HG03469 (cell line): Measurements from ENCODE around the gene PIM2.

Experiments used
- ATAC-seq: cut with Tn5 transposase; IDR thresholded peaks from one replicate; pipeline ENCODE4 v1.9.1; 2021; ENCODE audit warnings: mild to moderate bottlenecking, moderate library complexity, moderate number of reproducible peaks; ENCODE audit not compliant: unreplicated experiment

The PIM2 gene

DNA sequence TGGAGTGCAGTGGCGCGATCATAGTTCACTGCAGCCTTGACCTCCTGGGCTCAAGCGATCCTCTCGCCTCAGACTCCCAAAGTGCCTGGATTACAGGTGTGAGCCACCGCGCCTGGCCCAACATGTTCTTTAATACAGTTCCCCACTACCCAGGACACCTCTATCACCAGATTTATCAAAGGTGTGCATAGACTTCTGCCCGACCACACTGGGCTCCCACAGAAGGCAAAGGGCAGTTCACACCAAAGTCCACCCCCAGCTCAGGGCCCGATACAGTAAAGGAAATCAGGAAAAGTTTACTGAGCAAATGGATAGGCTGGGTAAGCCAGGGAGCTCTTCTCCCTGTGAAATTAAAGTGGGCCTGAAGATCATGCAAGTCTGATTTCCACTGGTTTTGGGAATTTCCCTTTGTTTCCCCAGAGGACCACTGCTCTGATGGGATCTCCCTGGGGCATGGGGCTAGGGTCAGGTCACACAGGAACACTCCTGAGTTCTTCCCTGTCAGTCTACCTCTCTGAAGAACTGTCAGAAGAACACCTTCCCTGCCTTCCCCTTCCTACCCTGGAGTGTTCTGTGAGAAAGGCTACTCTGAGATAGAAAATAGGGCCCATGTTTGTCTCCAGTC is 17.7 kb upstream of the PIM2 start:
- no peak for ATAC-seq

DNA sequence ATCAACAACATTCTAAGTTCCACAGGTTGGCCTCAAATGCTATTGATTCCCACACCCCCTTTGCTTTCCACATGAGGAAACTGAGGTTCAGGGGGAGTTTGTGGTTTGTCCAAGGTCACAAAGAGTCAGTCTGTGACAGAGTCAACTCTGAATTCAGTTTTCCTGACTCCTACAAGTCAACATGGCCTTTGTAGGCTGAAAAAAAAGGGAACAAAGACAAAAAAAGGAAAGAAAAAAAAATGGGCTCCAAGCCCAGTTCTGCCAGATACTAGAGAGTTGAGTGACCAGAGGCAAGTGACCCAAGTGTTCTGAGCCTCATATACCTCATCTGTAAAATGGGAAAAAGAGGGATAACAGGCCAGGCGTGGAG is 16.5 kb upstream of the PIM2 start:
- ATAC-seq, result no peak

DNA sequence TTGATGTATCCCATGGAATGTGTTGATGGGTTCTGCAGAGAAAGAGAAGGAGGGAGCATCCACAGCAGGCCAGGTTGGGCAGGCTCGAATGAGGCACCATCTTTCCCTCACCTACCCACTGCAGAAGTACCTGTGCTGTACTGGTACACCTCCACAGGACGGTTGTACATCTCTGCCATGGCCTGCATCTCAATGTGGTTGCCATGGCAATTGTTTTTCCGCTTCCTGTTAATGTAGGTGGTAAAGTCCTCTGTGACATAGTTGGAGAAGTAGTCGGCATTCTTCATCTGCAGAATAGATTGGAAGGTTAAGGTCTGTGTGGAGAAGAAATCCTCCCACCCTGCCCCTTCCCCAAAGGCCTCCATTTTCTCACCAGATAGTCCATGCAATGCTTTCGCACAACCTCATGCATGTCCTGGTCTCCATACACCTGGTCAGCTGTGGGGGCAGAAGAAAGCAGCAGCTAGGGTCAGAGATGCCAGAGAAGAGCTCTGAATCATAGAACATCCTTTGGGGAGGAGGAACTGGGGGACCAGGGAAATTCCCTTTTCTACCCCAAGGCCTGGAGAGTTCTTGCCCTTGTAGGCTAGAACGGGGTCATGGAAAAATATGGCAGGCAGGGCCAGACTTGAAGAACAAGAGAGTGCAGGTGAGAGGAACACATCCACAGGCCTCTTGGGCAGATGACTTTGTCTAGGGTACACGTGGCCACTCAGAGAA is 15.9 kb upstream of the PIM2 start:
- ATAC-seq, result no peak

DNA sequence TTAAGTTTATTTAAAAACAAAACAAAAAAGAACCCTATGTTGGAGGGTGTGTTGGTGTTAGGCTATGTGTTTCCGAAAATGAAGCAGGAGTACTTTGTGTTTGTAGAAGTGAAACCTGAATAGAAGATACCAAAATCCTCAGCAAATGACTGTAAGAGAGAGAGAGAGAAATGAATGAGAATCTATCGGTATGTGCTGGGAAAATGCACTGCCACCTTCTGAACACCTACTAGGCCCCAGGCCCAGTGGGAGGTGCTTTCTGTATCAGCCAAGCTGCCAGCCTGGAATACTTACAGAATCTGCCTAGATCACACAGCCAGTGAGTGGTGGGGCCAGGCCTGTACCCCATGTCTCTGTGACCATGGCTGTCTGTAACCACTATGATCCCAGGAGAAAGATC is 14.9 kb upstream of the PIM2 start:
- no peak for ATAC-seq

DNA sequence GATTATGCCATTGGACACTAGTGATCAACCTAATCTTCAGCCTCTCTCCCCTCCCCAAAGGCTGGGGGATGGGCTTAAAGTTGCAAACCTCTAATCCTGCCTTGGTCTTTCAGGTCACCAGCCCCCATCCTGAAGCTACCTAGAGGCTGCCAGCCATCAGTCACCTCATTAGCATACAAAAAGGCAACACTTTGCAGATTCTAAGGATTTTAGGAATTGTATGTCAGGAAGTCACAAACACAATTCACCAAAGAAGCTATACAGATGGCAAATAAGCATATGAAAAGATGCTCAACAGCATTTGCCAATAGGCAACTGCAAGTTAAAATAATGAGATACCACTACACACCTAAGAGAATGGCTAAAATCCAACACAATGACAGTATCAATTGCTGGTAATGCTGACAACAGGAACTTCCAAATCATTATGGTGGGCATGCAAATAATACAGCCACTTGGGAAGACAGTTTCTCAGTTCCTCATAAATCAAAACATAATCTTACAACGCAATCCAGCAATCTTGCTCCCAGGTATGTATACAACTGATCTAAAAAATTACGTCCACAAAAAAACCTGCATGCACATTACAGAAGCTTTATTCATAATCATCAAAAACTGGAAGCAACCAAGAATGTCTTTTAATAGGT is 9.0 kb upstream of the PIM2 start:
- no peak for ATAC-seq

DNA sequence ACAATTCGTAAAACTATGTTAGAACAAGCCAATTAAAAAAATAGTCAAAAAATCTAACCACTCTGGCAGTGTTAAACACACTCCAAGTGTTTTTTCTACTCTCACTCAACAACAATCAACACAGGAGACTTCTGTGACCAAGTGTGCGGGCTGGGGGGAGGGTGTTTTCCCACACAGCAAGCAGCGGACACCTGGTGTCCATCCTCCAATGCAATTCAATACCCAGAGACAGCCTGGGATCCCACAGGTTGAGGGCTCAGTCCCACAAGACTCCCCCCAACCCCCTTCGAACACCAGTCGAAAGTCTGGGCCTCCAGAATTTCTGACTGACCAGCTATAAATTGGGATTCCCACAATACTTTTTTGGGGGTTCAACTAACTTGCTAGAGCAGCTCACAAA is 8.3 kb upstream of the PIM2 start:
- ATAC-seq, result no peak

DNA sequence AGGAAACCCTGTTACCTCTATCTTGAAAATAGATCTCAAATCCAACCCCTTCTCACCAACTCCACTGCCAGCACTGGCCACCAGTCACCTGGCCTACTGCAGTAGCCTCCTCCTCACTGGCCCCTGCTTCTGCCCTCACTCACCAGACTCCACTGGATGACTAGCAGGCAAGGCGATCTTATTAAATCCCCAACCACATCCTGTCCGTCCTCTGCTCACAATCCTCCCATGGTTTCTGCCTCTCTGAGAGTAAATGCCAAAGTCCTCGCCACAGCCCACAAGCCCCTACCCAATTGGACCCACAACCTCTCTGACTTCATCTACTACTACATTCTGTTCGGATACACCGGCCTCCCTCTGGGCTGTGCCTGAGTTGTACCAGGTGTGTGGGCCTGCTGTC is 5.4 kb upstream of the PIM2 start:
- no peak for ATAC-seq

DNA sequence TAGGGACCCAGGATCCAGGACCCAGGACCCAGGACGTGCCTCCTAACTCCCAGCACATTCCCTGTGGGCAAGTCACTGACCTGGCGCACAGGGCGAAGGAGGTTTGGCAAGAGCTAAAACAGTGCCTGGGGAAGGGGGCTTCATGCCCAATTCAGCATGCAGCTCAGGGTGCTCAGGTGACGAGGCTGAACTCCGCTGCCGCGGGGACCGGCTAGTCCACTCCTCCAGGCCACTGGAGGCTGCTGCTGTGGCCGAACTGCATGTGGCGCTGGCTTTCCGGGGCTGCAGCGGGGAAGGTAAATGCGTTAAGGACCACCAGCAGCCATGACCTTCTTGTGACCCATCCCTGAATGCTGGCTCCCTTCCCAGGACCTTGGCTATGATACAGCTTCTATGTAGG is 4.9 kb upstream of the PIM2 start:
- ATAC-seq, result no peak

DNA sequence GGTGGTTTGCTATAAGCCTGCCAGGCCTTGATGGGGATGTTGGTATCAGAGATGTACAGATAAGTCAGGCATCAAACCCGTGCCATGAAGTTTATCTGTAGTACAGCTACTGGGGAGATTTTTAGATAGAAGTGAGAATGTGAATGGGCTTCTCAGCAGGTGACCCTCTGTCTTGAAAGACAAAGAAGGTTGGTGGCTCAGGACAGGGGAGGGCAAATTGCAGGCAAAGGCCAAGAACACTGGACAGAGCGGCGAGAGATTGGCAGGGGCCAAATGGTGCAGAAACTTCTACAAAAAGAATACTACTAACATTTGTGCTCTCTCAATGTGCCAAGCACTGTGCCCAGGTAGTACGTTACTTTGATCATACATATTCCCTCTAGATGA is 1.9 kb upstream of the PIM2 start:
- ATAC-seq, result no peak

GRCh38 chrX:48919947-48920717 is 1.3 kb upstream of the PIM2 start:
- ATAC-seq, result no peak

DNA sequence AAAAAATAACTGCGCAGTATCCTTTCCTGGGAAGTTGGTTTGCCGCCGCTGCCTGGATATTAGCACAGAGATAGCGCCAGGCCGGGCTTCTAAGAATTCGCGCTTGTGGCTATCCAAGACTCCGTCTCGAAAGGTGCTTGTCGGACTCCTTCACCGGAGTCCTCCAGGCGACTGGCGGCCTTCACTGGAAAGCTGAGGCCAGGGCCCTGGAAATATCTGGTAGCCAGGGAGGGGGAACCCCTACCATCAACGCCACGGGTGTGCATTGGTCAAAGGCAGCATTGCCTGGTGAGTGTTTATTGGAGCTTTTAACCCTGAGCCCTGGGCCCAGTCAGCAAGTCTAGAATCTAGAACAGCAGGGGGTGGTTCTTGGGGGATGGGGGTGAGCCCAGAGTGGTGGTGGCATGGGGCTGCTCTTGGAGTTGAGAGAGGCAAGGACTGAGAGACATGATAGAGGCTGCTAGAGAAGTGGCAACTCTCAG is 577 bp upstream of the PIM2 start:
- no peak for ATAC-seq

- no peak for ATAC-seq
Observed at GRCh38 chrX:48918301-48918642, 552 bp downstream of the PIM2 start.

DNA sequence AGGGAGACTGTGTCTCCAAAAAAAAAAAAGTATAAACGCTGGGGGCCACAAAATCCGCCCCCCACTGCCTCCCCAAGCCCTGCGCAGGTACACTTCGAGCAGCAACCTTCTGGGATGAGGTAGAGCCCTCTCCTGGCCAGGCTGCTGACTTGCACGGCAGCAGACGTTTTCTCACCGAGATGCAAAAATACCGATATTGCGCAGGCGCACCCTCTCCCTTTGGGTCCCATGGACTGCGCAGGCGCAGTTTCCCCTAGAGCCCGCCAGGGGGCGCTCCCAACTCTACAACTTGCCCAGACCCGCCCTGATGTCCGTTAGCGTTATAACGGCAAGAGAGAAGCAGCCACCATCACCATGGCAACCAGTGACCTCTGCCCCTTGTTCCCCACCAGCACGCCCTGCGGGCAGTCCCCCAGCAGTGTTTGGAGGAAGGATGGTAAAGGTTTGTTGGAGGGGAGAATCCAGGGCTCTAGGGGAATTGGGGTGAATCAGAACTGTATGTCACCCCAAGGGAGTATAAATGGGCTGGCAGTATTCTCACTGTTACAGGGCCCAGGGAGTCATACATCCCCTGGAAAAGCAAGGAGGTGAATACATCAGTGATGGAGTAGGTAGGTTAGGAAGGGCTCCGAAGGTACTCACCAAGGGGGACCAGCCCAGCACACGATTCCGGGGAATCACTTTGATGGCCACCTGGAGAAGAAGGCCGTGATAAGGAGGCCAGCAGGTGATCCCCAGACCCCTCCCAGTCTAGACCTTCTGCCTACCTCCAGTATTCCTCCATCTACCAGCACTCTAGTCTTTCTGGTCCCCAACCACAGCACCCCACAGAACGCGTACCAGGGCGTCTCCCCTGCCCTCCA is 1.5 kb downstream of the PIM2 start:
- peak; percentile 28 for ATAC-seq

GRCh38 chrX:48914593-48915493 is 4.0 kb downstream of the PIM2 start:
- ATAC-seq, result no peak

DNA sequence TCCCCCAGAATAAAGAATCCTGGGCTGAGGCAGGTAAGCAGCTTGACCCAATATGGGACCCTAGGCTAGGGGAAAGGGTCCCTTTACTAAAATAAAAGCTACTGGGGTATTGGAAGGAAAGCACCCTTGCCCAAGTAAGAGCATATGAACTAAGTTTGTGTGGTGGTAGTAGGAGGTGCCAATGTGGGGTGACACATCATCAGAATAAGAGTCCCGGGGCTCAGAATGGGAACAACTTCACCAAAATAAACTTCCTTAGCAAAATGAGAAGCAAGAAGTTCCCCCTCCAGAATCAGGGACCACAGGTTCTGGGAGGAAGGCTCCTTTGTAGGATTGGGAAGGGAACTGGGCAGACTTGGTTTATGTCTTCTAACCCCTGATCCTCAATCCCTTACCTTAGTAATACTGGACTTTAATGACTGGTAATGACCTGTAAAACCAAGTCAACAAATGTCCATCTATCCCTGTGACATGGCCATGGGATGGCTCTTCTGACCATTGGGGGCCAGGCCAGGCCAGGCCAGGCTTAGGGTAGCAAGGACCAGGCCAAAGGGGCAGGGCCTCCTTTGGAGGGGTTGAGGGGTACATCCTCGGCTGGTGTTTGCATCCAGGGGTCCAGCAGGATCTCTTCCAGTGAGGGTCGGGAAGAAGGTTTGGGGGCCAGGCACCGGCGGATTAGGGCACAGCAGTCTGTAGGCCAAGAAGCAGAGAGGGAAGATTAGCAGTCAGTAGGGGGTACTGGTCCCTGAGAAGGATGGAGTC is 5.0 kb downstream of the PIM2 start:
- no peak for ATAC-seq

GRCh38 chrX:48911412-48912182 is 7.2 kb downstream of the PIM2 start, which contains the start of gene SLC35A2:
Gene SLC35A2 (minus strand): TSS chrX:48911646. CDS start chrX:48911636, 10 bp downstream.
- ATAC-seq, result no peak

- no peak for ATAC-seq
Observed at GRCh38 chrX:48910926-48911411, 7.9 kb downstream of the PIM2 start.
